Keratinocyte (primary cell): ENCODE results near the gene SFXN1. TPM values are rescaled to one million over a fixed set of nuclear protein-coding genes. Genes with fewer than 3 reads are reported as not detected.
A peak's percentile ranks its signal among the peaks of the same experiment; 100 is the strongest.

Experiments used
- DNase-seq: peaks from one replicate; pipeline ENCODE4 v3.0.0-alpha.2; 2011; ENCODE audit warnings: low read depth, missing footprints, low spot score
- FAIRE-seq: peaks from 2 replicates; lab custom pipeline; 2011; peaks lifted over from hg19 to GRCh38; lab: Jason Lieb, UNC
- H2AFZ ChIP-seq: 2 replicates; pipeline ENCODE4 v1.6.0; 2012; ENCODE audit warnings: low read length, control low read depth, inconsistent platforms; ENCODE audit not compliant: control insufficient read depth
- H3K27ac ChIP-seq: 2 replicates; pipeline ENCODE4 v1.5.1; 2011; ENCODE audit warnings: low read length; ENCODE audit not compliant: control insufficient read depth, insufficient read depth
- H3K27me3 ChIP-seq: 3 replicates; pipeline ENCODE4 v1.6.0; 2011; ENCODE audit warnings: low read length; ENCODE audit not compliant: control insufficient read depth, insufficient read depth; ENCODE audit errors: extremely low read depth
- H3K36me3 ChIP-seq, 2 experiments: 2 replicates in 1 of 2; 3 replicates in 1 of 2; pipeline ENCODE4 v1.5.1; 2011; ENCODE audit warnings: low read length in 2 of 2, mild to moderate bottlenecking in 1 of 2; ENCODE audit not compliant: control insufficient read depth in 2 of 2, insufficient read depth in 2 of 2; ENCODE audit errors: extremely low read depth in 1 of 2
- H3K4me1 ChIP-seq: 3 replicates; pipeline ENCODE4 v1.5.1; 2011; ENCODE audit warnings: low read length; ENCODE audit not compliant: control insufficient read depth, insufficient read depth; ENCODE audit errors: extremely low read depth
- H3K4me2 ChIP-seq: 3 replicates; pipeline ENCODE4 v1.6.0; 2011; ENCODE audit warnings: low read depth, low read length; ENCODE audit not compliant: control insufficient read depth, insufficient read depth; ENCODE audit errors: extremely low read depth
- H3K4me3 ChIP-seq, 3 experiments: fragments of 200-600 bp in 1 of 3; sonication (generic) in 1 of 3; 2 replicates in 2 of 3; 3 replicates in 1 of 3; pipeline ENCODE4 v1.5.1; 2011 to 2016; ENCODE audit warnings: low read length in 3 of 3, mild to moderate bottlenecking in 3 of 3, control low read depth in 2 of 3, inconsistent platforms in 1 of 3, low read depth in 1 of 3, mixed read lengths in 1 of 3, mixed run types in 1 of 3, moderate library complexity in 1 of 3; ENCODE audit not compliant: control insufficient read depth in 2 of 3, insufficient read depth in 2 of 3; ENCODE audit errors: extremely low read depth in 1 of 3
- H3K79me2 ChIP-seq: 2 replicates; pipeline ENCODE4 v1.6.0; 2012; ENCODE audit warnings: low read length; ENCODE audit not compliant: control insufficient read depth, insufficient read depth
- H3K9ac ChIP-seq: 3 replicates; pipeline ENCODE4 v1.6.0; 2011; ENCODE audit warnings: low read length; ENCODE audit not compliant: control insufficient read depth, insufficient read depth; ENCODE audit errors: extremely low read depth
- H3K9me1 ChIP-seq: 3 replicates; pipeline ENCODE4 v1.6.0; 2011; ENCODE audit warnings: low read length; ENCODE audit not compliant: control insufficient read depth, insufficient read depth; ENCODE audit errors: extremely low read depth
- H3K9me3 ChIP-seq: 2 replicates; pipeline ENCODE4 v1.5.1; 2012; ENCODE audit warnings: low read depth, low read length; ENCODE audit not compliant: control insufficient read depth
- H4K20me1 ChIP-seq: 3 replicates; pipeline ENCODE4 v1.6.0; 2011; ENCODE audit warnings: low read length; ENCODE audit not compliant: control insufficient read depth, insufficient read depth; ENCODE audit errors: extremely low read depth
- EZH2 ChIP-seq: IDR thresholded peaks from one replicate; pipeline ENCODE4 v1.6.1; 2012; ENCODE audit warnings: inconsistent platforms, mild to moderate bottlenecking, low read length, moderate library complexity
- dilution Hi-C: fragments of 300-500 bp; cut with MboI; formaldehyde crosslinking; loops from one replicate; pipeline ENCODE4 v1.7.0; 2020; ENCODE audit warnings: low sequenced_read_pairs; ENCODE audit not compliant: extremely low pct_ligation_motif_present
- polyA plus RNA-seq, 5 experiments: library from polyadenylated mRNA; depleted of rRNA in 3 of 5; stranded (reverse) in 3 of 5; stranded (forward) in 1 of 5; unstranded in 1 of 5; fragments of >200 nt; gene quantifications; 1 replicate in 1 of 5; 2 replicates in 3 of 5; 3 replicates in 1 of 5; pipeline versions ENCODE4 v1.2.1 to v1.2.3, GENCODE V29; 2011 to 2012; ENCODE audit warnings: missing spikeins in 2 of 5, low read depth in 1 of 5, low replicate concordance in 1 of 5
- TF ChIP-seq, protein P1 (sequence below), 3 experiments: IDR thresholded peaks in 1 of 3; conservative IDR thresholded peaks in 1 of 3; optimal IDR thresholded peaks in 1 of 3; 2 replicates in 2 of 3; 3 replicates in 1 of 3; pipeline versions ENCODE3 to v1.5.1; 2011; ENCODE audit warnings: low read length in 3 of 3, mild to moderate bottlenecking in 3 of 3, moderate library complexity in 2 of 3, control low read depth in 1 of 3, inconsistent platforms in 1 of 3; ENCODE audit not compliant: insufficient read depth in 2 of 3; ENCODE audit errors: extremely low read depth in 1 of 3

The SFXN1 gene
- polyA plus RNA-seq, 1 donor (not counting 4 experiments of a cell fraction or from before 2014, with no cell fraction given), result 80.8 TPM

DNA sequence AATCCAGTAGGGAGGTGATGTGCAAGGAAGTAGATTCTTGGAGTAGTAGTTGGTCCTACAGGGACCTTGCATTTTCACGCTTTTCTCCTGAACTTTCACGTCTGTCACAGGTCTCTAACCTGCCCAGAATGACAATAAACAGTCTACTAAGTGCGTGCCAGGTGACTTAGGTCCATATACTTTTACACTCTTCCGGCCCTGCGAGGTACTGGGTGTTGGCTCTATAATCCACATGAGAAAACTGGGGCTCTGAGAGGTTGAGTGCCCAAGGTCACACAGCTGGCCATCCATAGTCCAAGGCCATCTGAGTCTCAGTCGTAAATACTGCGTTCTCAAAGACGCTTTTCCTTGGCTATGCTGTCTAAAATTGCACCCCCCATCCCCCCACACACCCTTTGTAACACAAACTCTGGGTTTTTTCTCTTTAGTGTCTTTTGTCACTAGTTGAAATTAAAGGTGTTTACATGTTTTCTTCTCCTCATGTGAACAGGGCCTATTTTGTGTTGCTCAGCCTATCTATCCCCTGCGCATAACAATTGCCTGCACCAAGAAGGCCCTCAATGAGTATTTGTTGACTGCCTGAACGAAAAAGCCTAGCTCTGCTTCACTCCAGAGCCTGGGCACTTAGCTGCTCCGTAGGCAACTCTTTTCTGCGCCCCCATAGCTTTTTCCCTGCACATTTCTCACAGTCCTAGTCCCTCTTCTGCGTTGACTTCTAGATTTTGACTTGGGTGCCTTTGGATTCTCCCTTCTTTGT, 943 bp downstream of the SFXN1 start:
- TF ChIP-seq EZH2, result no peak
- TF ChIP-seq, protein P1, sequence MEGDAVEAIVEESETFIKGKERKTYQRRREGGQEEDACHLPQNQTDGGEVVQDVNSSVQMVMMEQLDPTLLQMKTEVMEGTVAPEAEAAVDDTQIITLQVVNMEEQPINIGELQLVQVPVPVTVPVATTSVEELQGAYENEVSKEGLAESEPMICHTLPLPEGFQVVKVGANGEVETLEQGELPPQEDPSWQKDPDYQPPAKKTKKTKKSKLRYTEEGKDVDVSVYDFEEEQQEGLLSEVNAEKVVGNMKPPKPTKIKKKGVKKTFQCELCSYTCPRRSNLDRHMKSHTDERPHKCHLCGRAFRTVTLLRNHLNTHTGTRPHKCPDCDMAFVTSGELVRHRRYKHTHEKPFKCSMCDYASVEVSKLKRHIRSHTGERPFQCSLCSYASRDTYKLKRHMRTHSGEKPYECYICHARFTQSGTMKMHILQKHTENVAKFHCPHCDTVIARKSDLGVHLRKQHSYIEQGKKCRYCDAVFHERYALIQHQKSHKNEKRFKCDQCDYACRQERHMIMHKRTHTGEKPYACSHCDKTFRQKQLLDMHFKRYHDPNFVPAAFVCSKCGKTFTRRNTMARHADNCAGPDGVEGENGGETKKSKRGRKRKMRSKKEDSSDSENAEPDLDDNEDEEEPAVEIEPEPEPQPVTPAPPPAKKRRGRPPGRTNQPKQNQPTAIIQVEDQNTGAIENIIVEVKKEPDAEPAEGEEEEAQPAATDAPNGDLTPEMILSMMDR (optimal IDR thresholded peaks at IDR 0.05 in 1 of 3, IDR thresholded peaks at IDR 0.05 in 1 of 3, conservative IDR thresholded peaks at IDR 0.05 in 1 of 3; ENCODE audit: extremely low read depth in 1 of 3, insufficient read depth in 2 of 3, low read length in 3 of 3), result no peak
- H3K79me2 ChIP-seq, result peaks cover 56% of the 10 kb centered on the region
- H2AFZ ChIP-seq, result peak overlapping the region; percentile 94
- peak overlapping the region; percentile 98 for H3K4me2 ChIP-seq
- dilution Hi-C loops, result no loop called here
- peaks cover 6 to 11% of the 10 kb centered on the region in 2 experiments for H3K36me3 ChIP-seq
- DNase-seq, result no peak
- H4K20me1 ChIP-seq, result no peaks in the 10 kb centered on the region
- H3K27ac ChIP-seq, result peak overlapping the region; percentile 76
- H3K27me3 ChIP-seq, result no peaks in the 10 kb centered on the region
- H3K4me3 ChIP-seq, result peak overlapping the region; percentile 71 to 98 (median 80)
- H3K9ac ChIP-seq, result peak overlapping the region; percentile 93
- H3K9me1 ChIP-seq, result no peaks in the 10 kb centered on the region
- H3K4me1 ChIP-seq, result peaks cover 28% of the 10 kb centered on the region
- H3K9me3 ChIP-seq, result no peaks in the 10 kb centered on the region
- no peak for FAIRE-seq

DNA sequence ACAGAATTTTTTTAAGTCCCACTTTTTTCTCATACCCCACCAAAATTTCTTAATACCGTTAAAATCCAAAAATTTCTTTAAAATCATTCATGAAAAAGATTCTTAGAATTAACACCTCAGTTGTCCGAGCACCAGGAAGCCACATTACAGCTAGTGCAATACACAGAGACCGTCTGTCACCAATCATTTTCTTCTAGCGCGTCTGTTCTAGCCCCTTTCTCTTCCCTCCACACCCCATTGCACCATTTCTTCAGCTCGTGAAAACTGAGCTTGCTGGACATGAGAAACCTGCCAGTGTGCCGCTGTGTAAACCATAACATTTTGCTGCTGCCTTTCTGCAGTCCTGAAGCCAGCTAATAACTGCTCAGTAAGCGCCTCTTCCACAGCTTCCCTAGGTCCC, 5.0 kb downstream of the SFXN1 start:
- Histone ChIP-seq H3K4me2 (no peak overlapping the region), H2AFZ (no peak overlapping the region), H3K9ac (no peak overlapping the region), H3K4me1 (peaks cover 13% of the 10 kb centered on the region), H3K9me3 (no peaks in the 10 kb centered on the region), H3K9me1 (no peaks in the 10 kb centered on the region), H3K27me3 (no peaks in the 10 kb centered on the region), H3K27ac (no peak overlapping the region), H3K79me2 (peaks cover 96% of the 10 kb centered on the region), H3K36me3 (peaks cover 12 to 19% of the 10 kb centered on the region in 2 experiments), H3K4me3 (no peak overlapping the region), H4K20me1 (peaks cover 7% of the 10 kb centered on the region)
- dilution Hi-C loops, result no loop called here
- DNase-seq (no peak), FAIRE-seq (no peak)
- TF ChIP-seq EZH2, result no peak
